ENCODE measurements around the gene SSMEM1.
"Not testable (repeated sequence)": the region's sequence is repeated elsewhere in the genome, so short reads cannot be mapped to it uniquely, and the experiment has no call there.

SSMEM1 gene

DNA sequence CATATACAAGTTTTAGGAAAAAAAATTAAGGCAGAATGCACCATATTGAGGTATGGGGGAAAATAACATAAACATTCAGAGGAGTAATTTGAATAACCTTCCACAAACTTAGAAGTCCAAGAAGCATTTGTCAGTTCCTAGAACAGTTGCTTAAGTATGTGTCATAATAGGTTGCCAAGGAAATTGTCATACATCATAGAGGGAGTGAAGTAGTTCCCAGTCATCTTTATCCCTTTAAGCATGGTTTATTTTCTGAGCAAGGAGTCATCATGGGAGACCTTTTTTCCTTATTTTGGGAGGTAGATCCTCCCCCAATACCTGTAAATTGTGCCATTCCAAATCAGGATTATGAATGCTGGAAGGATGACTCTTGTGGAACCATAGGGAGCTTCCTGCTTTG, at the start of gene SSMEM1:
Gene SSMEM1, plus strand, starts transcription at position 219 of the 400 bp plus-strand sequence. Its CDS starts 51 bp downstream, at position 270.
- DNase-seq (ENCODE audit: extremely low read depth in 1 of 2, low read depth in 1 of 2): no peak

GRCh38 chr7:130160023-130160422, 47.6 kb upstream of the SSMEM1 start:
- no peak for DNase-seq (ENCODE audit: extremely low read depth in 1 of 2, low read depth in 1 of 2)

- no peak for DNase-seq (ENCODE audit: extremely low read depth in 1 of 2, low read depth in 1 of 2)
These were observed 47.2 kb upstream of the SSMEM1 start for GRCh38 chr7:130160455-130160854.

DNA sequence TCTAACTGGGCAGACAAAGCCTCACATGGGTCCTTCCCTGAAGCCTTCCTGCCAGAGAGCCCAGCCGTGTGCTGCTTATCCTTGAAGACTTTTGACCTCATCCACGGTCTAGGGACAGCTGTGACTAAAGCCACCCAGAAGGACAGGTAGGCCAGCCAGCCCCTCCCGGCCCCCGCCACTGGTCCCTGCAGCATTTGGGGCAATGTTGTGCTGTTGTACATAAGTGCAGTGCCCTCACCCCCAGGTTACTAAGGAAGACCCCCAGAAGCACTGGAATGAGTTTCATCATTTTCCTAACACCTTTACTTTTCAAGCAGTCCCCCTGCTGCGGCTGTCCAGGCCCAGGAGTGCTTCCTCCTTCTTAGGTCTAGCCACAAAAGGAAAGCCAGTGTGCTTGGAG, 45.5 kb upstream of the SSMEM1 start:
- DNase-seq (ENCODE audit: extremely low read depth in 1 of 2, low read depth in 1 of 2): no peak

GRCh38 chr7:130174237-130174959, 33.3 kb upstream of the SSMEM1 start:
- DNase-seq (ENCODE audit: extremely low read depth in 1 of 2, low read depth in 1 of 2): no peak

- DNase-seq (ENCODE audit: extremely low read depth in 1 of 2, low read depth in 1 of 2): no peak
These were observed 29.4 kb upstream of the SSMEM1 start for GRCh38 chr7:130178251-130178650.

- DNase-seq (ENCODE audit: extremely low read depth in 1 of 2, low read depth in 1 of 2): no peak
These were observed 28.0 kb upstream of the SSMEM1 start for GRCh38 chr7:130179631-130180030.

GRCh38 chr7:130180571-130181262, 26.9 kb upstream of the SSMEM1 start:
- peak; percentile 27 to 61 for DNase-seq (ENCODE audit: extremely low read depth in 1 of 2, low read depth in 1 of 2)

- DNase-seq (ENCODE audit: extremely low read depth in 1 of 2, low read depth in 1 of 2): no peak
These were observed 26.4 kb upstream of the SSMEM1 start for GRCh38 chr7:130181263-130181605.

- no peak for DNase-seq (ENCODE audit: extremely low read depth in 1 of 2, low read depth in 1 of 2)
These were observed 24.7 kb upstream of the SSMEM1 start for GRCh38 chr7:130182990-130183389.

DNA sequence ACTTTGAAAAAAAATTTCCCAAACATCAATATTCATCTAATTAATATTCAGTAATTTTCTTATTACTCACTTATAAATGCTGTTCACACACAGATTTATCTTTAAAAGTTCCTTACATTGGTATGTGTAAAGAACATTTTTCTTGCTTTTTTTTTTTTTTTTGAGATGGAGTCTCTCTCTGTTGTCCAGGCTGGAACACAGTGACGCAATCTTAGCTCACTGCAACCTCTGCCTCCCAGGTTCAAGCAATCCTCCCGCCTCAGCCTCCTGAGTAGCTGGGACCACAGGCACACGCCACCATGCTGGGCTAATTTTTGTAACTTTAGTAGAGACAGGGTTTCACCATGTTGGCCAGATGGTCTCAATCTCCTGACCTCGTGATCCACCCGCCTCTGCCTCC, 23.3 kb upstream of the SSMEM1 start:
- not testable (repeated sequence) for DNase-seq (ENCODE audit: extremely low read depth in 1 of 2, low read depth in 1 of 2)

- no peak for DNase-seq (ENCODE audit: extremely low read depth in 1 of 2, low read depth in 1 of 2)
These were observed 20.3 kb upstream of the SSMEM1 start for GRCh38 chr7:130187360-130187759.

- DNase-seq (ENCODE audit: extremely low read depth in 1 of 2, low read depth in 1 of 2): no peak
These were observed 18.3 kb upstream of the SSMEM1 start for GRCh38 chr7:130189343-130189742.

GRCh38 chr7:130191791-130192190, 15.9 kb upstream of the SSMEM1 start:
- DNase-seq (ENCODE audit: extremely low read depth in 1 of 2, low read depth in 1 of 2): no peak

DNA sequence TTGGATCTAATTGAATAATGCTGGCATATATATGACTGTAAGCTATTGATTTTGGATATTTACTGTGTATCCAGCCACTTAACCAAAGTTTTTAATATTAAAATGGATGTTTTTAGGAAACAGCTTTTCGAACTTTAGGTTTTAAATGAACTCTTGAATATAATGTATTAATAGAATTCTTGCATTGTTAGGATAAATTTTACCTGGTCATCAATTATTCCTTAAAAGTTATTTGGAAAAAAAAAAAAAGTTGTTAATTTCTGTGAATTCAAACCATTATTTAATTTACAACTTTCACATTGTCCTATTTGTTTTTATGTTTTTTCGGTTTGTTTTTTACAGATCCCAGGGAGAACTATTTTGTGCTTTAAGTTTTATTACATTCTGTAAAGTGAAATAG, 12.3 kb upstream of the SSMEM1 start:
- no peak for DNase-seq (ENCODE audit: extremely low read depth in 1 of 2, low read depth in 1 of 2)

- no peak for DNase-seq (ENCODE audit: extremely low read depth in 1 of 2, low read depth in 1 of 2)
These were observed 11.2 kb upstream of the SSMEM1 start for GRCh38 chr7:130196476-130196875.

DNA sequence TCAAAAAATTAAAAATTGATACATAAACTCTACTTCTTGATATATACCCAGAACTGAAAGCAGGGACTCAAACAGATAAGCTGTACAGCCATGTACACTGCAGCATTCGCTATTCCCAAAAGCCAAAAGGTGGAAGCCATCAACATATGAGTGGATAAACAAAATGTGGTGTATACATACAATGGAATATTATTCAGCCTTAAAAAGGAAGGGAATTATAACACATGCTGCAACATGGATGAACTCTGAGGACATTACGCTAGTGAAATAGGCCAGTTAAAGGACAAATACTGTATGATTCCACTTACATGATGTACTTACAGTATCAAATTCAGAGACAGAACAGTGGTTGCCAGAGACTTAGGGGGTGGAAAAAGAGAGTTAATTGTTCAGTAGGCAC, 10.6 kb upstream of the SSMEM1 start:
- no peak for DNase-seq (ENCODE audit: extremely low read depth in 1 of 2, low read depth in 1 of 2)

DNA sequence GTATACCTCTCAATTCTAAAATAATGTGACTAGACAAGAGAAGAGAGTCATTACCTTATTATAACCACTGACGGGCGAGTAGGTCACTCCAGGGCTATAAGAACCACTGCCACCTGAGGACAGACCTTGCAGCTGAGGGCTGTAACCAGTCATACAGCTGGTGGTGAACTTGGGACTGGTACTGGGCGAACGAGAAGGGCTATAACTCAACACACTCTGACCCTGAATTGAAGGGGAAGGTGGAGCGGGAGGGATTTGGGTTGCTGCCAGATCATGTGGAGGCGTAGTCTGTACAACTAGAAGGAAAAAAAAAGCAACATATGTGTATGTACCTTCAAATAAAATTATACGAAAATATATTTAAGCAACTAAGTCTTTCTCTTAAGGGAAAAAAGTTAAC, 5.9 kb upstream of the SSMEM1 start:
- no peak for DNase-seq (ENCODE audit: extremely low read depth in 1 of 2, low read depth in 1 of 2)

DNA sequence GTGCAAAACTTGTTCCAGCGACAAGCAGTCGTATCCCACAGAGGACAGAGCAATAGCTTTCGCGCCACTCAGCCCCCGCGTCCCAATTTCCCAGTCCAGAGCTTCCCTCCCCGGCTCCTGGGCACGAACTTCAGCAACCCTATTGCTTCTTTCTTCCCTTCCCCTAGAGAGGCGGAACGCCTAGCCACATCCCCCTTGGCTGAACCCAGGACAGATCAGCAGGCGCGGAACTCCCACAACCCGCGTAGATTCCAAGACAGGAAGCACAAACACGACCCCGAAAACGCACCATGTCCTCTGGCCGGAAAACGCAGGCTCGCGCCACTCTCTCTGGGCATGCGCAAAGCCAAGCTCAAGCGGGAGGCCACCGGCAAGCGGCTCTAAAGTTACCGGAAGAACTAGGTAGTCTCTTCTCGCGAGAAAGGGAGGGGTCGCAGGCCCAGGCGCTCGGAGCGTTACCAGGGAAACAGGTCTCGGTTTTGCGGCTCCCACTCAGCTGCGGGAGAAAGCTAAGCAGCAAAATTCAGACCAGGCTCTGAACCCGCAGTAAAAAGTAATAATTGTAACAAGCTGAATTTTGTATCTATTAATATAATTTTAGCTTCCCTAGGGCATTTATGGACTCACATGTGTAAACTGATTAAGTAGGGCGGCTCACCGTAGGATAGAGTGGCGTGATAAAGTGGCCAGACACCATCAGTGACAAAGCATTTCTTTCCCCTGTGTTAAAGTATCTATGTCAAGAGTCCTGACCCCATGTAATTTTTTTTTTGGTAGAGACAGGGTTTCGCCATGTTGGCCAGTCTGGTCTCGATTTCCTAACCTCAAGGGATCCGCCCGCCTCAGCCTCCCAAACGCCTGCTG, 2.3 kb upstream of the SSMEM1 start, which contains the start of gene TMEM209:
Gene TMEM209, minus strand, starts transcription at position 323 of the 864 bp plus-strand sequence. Its CDS starts 31 bp downstream, at position 292.
- peak; percentile 88 to 95 for DNase-seq (ENCODE audit: extremely low read depth in 1 of 2, low read depth in 1 of 2)

- DNase-seq (ENCODE audit: extremely low read depth in 1 of 2, low read depth in 1 of 2): no peak
These were observed 627 bp upstream of the SSMEM1 start for GRCh38 chr7:130207033-130207432.

GRCh38 chr7:130208516-130208915, 856 bp downstream of the SSMEM1 start:
- DNase-seq (ENCODE audit: extremely low read depth in 1 of 2, low read depth in 1 of 2): no peak

Measured in stimulated activated CD8-positive, alpha-beta memory T cell treated with anti-CD3 and anti-CD28 coated beads, Interleukin-7, amount 100 ng/mL, for 48 hours (primary cell).